ENCODE results near the gene SYNE2.
"Not testable (repeated sequence)": the region's sequence is repeated elsewhere in the genome, so short reads cannot be mapped to it uniquely, and the experiment has no call there.

SYNE2 gene

GRCh38 chr14:64126548-64126947, 273.7 kb downstream of the SYNE2 start:
- DNase-seq = no peak

- DNase-seq = no peak
These were observed 285.0 kb downstream of the SYNE2 start for GRCh38 chr14:64137657-64138290.

DNA sequence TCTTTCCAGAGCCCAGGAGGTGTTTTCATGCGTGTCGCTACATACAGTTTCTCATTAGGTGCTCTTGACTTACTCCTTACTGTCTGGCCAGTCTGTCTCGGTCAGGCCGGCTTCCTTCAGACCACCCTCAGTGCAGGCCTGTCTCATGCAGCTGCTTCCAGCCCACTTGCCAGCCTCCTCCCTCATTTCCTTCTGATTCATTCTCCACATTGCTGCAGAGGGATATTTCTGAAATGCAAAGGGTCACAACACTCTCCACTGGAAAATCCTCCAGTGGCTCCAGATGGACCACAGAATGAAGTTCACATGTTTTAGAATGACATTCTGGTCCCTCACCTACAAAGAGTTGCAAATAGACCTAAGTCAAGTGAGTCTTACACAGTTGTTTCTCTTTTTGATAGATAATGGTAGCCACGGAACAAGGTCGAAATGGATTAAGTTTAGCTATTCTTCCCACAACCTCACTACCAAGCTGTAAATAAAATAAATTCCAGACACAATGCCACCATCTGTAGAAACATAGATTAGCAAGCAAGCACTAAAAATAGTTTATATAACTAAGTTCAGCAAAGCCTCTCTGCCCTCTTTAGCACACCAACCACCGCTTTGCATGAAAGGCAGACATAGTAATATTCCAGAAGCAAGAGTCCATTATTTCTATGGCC, 294.5 kb downstream of the SYNE2 start:
- no peak for DNase-seq

DNA sequence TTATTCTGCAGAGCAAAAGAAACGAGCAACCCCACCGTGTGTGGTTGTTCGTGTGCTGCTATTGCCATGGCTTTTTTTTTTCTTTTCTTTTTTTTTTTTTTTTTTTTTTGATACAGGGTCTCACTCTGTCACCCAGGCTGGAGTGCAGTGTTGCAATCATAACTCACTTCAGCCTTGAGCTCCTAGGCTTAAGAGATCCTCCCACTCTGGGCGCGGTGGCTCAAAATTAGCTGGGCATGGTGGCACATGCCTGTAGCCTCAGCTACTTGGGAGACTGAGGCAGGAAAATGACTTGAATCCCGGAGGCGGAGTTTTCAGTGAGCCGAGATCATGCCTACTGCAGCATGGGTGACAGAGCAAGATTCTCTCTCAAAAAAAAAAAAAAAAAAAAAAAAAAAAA, 297.1 kb downstream of the SYNE2 start:
- DNase-seq = no peak

GRCh38 chr14:64158608-64159007, 305.8 kb downstream of the SYNE2 start:
- DNase-seq = no peak

GRCh38 chr14:64159588-64159987, 306.8 kb downstream of the SYNE2 start:
- DNase-seq = no peak

DNA sequence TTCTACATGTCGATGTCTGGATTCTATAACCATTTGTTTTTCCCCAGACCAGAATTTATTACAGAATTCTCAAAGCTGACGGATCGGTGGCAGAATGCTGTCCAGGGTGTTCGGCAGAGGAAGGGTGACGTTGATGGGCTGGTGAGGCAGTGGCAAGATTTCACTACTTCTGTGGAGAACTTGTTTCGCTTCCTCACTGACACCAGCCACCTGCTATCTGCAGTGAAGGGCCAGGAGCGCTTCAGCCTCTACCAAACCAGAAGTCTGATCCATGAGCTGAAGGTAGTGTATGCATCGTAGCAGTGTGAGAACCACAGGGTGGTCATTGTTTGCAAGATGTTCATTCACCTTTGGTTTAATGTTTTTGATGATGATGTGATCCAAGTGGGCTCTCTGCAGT, 317.4 kb downstream of the SYNE2 start:
- DNase-seq = no peak

DNA sequence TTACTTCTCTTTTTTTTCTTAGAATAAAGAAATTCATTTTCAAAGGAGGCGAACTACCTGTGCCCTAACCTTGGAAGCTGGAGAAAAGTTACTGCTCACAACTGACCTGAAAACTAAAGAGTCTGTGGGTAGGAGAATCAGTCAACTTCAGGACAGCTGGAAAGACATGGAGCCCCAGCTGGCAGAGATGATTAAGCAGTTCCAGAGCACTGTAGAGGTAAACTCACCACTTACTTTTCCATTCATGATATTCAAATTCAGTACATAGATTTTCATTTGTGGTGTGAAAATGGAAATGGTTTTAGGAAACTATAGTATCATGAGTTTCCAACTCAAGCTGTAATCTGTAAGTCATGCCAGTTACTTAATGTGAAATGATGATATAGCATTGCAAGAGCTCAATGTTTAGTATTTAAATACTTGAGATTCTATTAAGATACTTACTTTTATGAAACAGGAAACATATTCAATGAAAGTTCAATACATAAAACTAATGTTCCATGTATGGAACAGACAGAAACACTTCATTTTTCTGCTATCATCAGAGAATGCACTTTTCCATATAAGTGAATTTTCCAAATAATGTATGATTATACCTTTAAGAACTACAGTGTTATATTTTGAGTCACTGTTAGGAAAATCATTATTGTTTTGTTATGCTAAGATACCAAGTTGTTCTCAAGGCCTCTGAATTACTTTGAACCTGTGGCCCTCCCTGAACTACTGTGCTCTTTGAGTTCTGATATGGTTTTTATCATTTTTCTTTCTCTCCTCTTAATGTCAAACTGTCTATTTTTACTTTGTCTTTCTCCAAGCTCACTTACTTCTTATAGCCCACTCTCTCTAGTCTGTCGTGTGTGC, 322.3 kb downstream of the SYNE2 start:
- no peak for DNase-seq

- no peak for DNase-seq
These were observed 323.5 kb downstream of the SYNE2 start for GRCh38 chr14:64176330-64176729.

GRCh38 chr14:64178814-64179213, 326.0 kb downstream of the SYNE2 start:
- DNase-seq = no peak

GRCh38 chr14:64182908-64183307, 330.1 kb downstream of the SYNE2 start:
- not testable (repeated sequence) for DNase-seq

DNA sequence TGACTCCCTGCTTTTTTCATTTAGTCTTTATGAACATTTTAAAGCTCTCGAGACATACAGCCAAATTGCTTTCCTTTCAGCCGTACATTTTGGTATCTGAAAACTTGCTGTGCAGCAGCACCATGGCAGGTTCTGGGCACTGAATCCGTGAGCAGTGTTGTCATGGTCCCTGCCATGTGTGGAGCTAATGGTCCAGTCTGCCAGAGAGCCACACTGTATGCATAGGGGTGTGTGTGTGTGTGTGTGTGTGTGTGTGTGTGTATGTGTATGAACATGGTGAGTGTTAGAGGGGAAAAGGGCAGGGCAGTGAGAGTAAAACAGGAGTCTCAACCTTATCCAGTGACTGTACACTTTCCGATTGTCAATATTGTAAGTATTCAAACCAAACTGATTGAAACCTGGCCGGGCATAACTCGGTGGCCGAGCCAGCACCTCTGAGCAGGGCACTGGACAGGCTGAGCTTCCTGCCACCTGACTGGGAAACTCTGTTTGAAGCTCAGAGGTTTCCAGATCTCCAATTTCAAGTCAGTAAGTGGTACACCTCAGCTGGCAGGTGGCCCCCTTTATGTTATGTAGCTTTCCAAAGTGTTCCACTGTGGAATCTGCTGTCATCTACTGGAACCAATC, 331.4 kb downstream of the SYNE2 start:
- no peak for DNase-seq

DNA sequence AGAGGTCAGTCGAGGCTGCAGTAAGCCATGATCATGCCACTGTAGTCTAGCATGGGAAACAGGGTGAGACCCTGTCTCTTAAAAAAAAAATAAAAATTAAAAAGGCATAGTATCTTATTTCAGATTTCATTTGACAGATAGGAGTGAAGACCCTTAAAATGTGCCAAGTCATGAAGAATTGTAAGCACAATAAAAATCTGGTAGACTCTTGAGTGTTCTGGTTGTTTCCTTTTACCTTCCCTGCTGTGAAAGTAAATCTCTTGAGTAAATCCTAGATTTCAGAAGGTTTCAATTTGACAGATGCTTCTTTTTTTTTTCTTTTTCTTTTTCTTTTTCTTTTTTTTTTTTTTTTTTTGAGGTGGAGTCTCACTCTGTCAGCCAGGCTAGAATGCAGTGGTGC, 332.4 kb downstream of the SYNE2 start:
- DNase-seq = no peak

- no peak for DNase-seq
These were observed 333.7 kb downstream of the SYNE2 start for GRCh38 chr14:64186231-64187129.

GRCh38 chr14:64187331-64187730, 334.5 kb downstream of the SYNE2 start:
- no peak for DNase-seq

DNA sequence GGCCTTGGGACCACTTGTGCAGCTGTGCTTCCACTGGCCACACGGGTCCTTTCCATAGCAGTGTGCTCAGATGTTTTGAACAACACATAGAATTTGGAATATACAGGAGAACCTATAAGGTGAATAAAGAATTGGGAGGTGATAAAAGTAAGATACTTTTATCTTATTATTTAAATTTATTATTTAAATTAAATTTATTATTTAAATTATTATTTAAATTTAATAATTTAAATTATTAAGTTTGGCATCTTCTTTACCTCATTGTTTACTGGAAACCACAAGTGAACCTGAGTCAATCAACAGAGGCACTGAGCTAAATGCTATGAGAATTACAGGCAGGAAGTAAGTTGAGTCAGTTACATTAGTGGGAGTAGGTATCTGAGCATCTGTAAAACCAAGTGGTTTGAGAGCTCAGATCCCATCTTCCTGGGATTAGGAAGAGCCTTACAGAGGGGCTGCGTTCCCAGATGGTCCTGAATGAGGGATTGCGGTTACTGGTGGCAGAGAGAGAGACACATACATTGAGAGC, 338.2 kb downstream of the SYNE2 start:
- DNase-seq = no peak

GRCh38 chr14:64191756-64192155, 339.0 kb downstream of the SYNE2 start:
- no peak for DNase-seq

GRCh38 chr14:64193821-64194220, 341.0 kb downstream of the SYNE2 start:
- DNase-seq = no peak

DNA sequence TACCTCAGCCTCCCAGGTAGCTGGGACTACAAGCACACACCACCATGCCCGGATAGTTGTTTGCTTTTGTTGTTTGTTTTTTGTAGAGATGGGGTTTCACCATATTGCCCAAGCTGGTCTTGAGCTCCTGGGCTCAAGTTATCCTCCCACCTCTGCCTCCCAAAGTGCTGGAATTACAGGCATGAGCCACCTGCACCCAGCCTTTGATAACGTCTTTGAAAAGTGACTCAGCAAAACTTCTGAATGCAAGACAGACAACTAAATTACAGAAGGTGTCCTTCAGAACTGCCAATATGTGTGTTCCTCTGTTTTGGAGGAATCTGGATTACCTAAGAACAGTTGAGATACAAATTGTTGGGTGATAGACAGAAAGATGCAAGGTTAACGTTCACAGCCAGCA, 341.6 kb downstream of the SYNE2 start:
- DNase-seq = no peak

- DNase-seq = no peak
These were observed 342.4 kb downstream of the SYNE2 start for GRCh38 chr14:64195199-64195598.

- DNase-seq = no peak
These were observed 343.3 kb downstream of the SYNE2 start for GRCh38 chr14:64196056-64196455.

GRCh38 chr14:64196814-64197411, 344.1 kb downstream of the SYNE2 start:
- DNase-seq = no peak

Data from NK-92 treated with Interleukin-12 subunit alpha and Interleukin-12 subunit beta, amount 100 ng/mL, for 24 hours (cell line).